HG03103 (cell line): ENCODE data around the gene ZCCHC24.

Experiments used
- ATAC-seq: cut with Tn5 transposase; IDR thresholded peaks from one replicate; pipeline ENCODE4 v1.9.1; 2021; ENCODE audit warnings: low read depth; ENCODE audit not compliant: unreplicated experiment

The ZCCHC24 gene

GRCh38 chr10:79401015-79401921, 44.2 kb downstream of the ZCCHC24 start:
- ATAC-seq: no peak

- ATAC-seq: peak; percentile 48
Observed at GRCh38 chr10:79400146-79401004, 45.0 kb downstream of the ZCCHC24 start.

- ATAC-seq: no peak
Observed at GRCh38 chr10:79399223-79399831, 46.1 kb downstream of the ZCCHC24 start.

- no peak for ATAC-seq
Observed at GRCh38 chr10:79398642-79399041, 46.8 kb downstream of the ZCCHC24 start.

GRCh38 chr10:79397575-79398303, 47.7 kb downstream of the ZCCHC24 start:
- no peak for ATAC-seq

- no peak for ATAC-seq
Observed at GRCh38 chr10:79397051-79397450, 48.4 kb downstream of the ZCCHC24 start.

- ATAC-seq: no peak
Observed at GRCh38 chr10:79396520-79396919, 48.9 kb downstream of the ZCCHC24 start.

GRCh38 chr10:79394664-79395063, 50.8 kb downstream of the ZCCHC24 start:
- ATAC-seq: no peak

GRCh38 chr10:79393924-79394610, 51.4 kb downstream of the ZCCHC24 start:
- no peak for ATAC-seq

GRCh38 chr10:79393221-79393923, 52.1 kb downstream of the ZCCHC24 start:
- ATAC-seq: no peak

GRCh38 chr10:79392506-79393176, 52.8 kb downstream of the ZCCHC24 start:
- ATAC-seq: no peak

GRCh38 chr10:79392020-79392398, 53.4 kb downstream of the ZCCHC24 start:
- no peak for ATAC-seq

GRCh38 chr10:79391231-79392019, 54.0 kb downstream of the ZCCHC24 start:
- no peak for ATAC-seq

- no peak for ATAC-seq
Observed at GRCh38 chr10:79390551-79391229, 54.7 kb downstream of the ZCCHC24 start.

- no peak for ATAC-seq
Observed at GRCh38 chr10:79390057-79390456, 55.4 kb downstream of the ZCCHC24 start.

GRCh38 chr10:79387974-79388850, 57.2 kb downstream of the ZCCHC24 start:
- ATAC-seq: no peak
